Cardiac muscle cell (in vitro differentiated cells and primary cell): ENCODE measurements around the gene DYNLT3. TPM values are rescaled to one million over a fixed set of nuclear protein-coding genes. Genes with fewer than 3 reads are reported as not detected.

Experiments
- DNase-seq, 2 donors: peaks; one replicate each; pipeline versions ENCODE4 v3.0.0 to v3.0.0-alpha.2; 2010 to 2017; ENCODE audit warnings: low read depth in 1 of 2, low spot score in 1 of 2
- H3K27ac ChIP-seq: fragments of 200-600 bp; sonication (generic); 2 replicates; pipeline ENCODE4 v1.5.1; 2016
- H3K27me3 ChIP-seq: fragments of 200-600 bp; sonication (generic); 2 replicates; pipeline ENCODE4 v1.6.0; 2016; ENCODE audit warnings: control low read depth
- H3K36me3 ChIP-seq: fragments of 200-600 bp; sonication (generic); 2 replicates; pipeline ENCODE4 v1.5.1; 2016; ENCODE audit warnings: control low read depth
- H3K4me1 ChIP-seq: fragments of 200-600 bp; sonication (generic); 2 replicates; pipeline ENCODE4 v1.8.1; 2017; ENCODE audit warnings: low read depth, mild to moderate bottlenecking, mixed run types
- H3K4me3 ChIP-seq: fragments of 200-600 bp; sonication (generic); 2 replicates; pipeline ENCODE4 v1.5.1; 2016; ENCODE audit warnings: mild to moderate bottlenecking
- H3K9me3 ChIP-seq: fragments of 200-600 bp; sonication (generic); 2 replicates; pipeline ENCODE4 v1.5.1; 2017; ENCODE audit warnings: low read depth, mild to moderate bottlenecking, control low read depth
- CTCF ChIP-seq: IDR thresholded peaks from 2 replicates; pipeline ENCODE4 v1.5.1; 2012; ENCODE audit warnings: low read depth, mild to moderate bottlenecking, low read length
- polyA plus RNA-seq: library from polyadenylated mRNA; unstranded; fragments of >200 nt; fragmentation: Nextera tagmentation; extraction: Ambion mirVana; gene quantifications from 2 replicates; pipeline ENCODE4 v1.2.1, GENCODE V29; 2016
- total RNA-seq: library from RNA; depleted of rRNA; stranded (reverse); fragments of >200 nt; gene quantifications from 2 replicates; pipeline ENCODE4 v1.2.3, GENCODE V29; 2016

Gene DYNLT3
- total and polyA plus RNA-seq, 2 experiments from 2014 or later = 7.6 to 12.3 TPM

- Histone ChIP-seq H3K4me1 (no peaks in the 10 kb centered on the region), H3K4me3 (no peak overlapping the region), H3K36me3 (no peaks in the 10 kb centered on the region), H3K27ac (peak overlapping the region; percentile 9), H3K27me3 (no peaks in the 10 kb centered on the region), H3K9me3 (no peaks in the 10 kb centered on the region)
- peak; percentile 8 to 17 for DNase-seq
- no peak for TF ChIP-seq CTCF
These were observed 13.3 kb upstream of the DYNLT3 start for GRCh38 chrX:37860721-37861120.

GRCh38 chrX:37854748-37855147 is 7.4 kb upstream of the DYNLT3 start:
- no peaks in the 10 kb centered on the region for H3K36me3 ChIP-seq
- TF ChIP-seq CTCF = no peak
- H3K9me3 ChIP-seq = no peaks in the 10 kb centered on the region
- H3K4me1 ChIP-seq = no peaks in the 10 kb centered on the region
- H3K4me3 ChIP-seq = no peak overlapping the region
- DNase-seq = no peak
- H3K27me3 ChIP-seq = no peaks in the 10 kb centered on the region
- no peak overlapping the region for H3K27ac ChIP-seq

DNA sequence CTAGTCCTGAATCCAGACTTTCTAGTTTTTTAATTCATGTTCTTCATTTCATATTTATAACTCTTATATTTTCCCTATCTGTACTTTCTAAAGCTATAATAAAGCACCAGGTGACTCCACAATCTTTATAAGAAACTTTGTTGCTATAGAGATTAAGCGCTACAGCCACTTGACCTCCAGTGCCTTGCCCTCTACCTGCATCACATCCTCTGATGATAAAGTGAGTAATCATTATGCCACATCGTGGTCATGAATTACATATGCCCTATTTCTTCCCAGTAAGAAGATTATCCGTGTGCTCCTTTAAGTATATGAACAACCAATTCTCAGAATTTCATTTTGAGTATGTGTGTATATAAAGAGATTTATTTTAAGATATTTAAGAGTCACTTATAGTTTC is 6.8 kb upstream of the DYNLT3 start:
- no peaks in the 10 kb centered on the region for H3K4me1 ChIP-seq
- TF ChIP-seq CTCF = no peak

GRCh38 chrX:37847733-37848197 is 394 bp upstream of the DYNLT3 start:
- Histone ChIP-seq H3K4me3 (peak overlapping the region; percentile 41), H3K36me3 (no peaks in the 10 kb centered on the region), H3K4me1 (no peaks in the 10 kb centered on the region), H3K27me3 (no peaks in the 10 kb centered on the region), H3K9me3 (no peaks in the 10 kb centered on the region), H3K27ac (no peak overlapping the region)
- DNase-seq = no peak
- TF ChIP-seq CTCF = no peak

More for the DNA sequence above, 6.8 kb upstream of the DYNLT3 start:
- Histone ChIP-seq H3K27me3 (no peaks in the 10 kb centered on the region), H3K36me3 (no peaks in the 10 kb centered on the region), H3K27ac (no peak overlapping the region), H3K4me3 (no peak overlapping the region), H3K9me3 (no peaks in the 10 kb centered on the region)
- DNase-seq = no peak

DNA sequence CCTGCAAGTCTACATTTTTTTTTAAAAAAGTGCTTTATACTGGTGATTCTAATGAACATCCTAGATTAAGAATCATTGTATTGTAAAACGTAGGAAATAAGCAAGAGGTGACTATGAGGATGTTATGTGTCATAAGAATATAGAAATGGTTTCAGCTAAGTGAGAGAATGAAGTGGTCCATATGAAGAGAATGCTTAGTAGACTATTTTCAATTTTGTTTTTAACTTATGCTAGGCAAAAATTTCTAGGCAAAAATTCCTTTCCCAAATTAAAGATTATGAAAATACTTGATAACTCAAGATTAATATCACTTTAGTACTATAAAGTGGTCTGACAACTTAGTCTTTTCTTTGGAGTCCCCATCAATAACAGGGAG is 825 bp downstream of the DYNLT3 start:
- H3K36me3 ChIP-seq = no peaks in the 10 kb centered on the region
- H3K4me1 ChIP-seq = no peaks in the 10 kb centered on the region
- H3K4me3 ChIP-seq = peak overlapping the region; percentile 41
- no peak for TF ChIP-seq CTCF
- no peaks in the 10 kb centered on the region for H3K27me3 ChIP-seq
- no peak overlapping the region for H3K27ac ChIP-seq
- no peaks in the 10 kb centered on the region for H3K9me3 ChIP-seq
- no peak for DNase-seq

- no peak for TF ChIP-seq CTCF
- Histone ChIP-seq H3K36me3 (no peaks in the 10 kb centered on the region), H3K27ac (no peak overlapping the region), H3K9me3 (no peaks in the 10 kb centered on the region), H3K27me3 (no peaks in the 10 kb centered on the region), H3K4me1 (no peaks in the 10 kb centered on the region), H3K4me3 (peak overlapping the region; percentile 41)
- peak in 1 of 2 donors; percentile 28 for DNase-seq
These were observed 1.2 kb downstream of the DYNLT3 start for GRCh38 chrX:37846141-37846540.
